PC-3 (cell line): Measurements from ENCODE around the gene OCA2. TPM values are rescaled to one million over a fixed set of nuclear protein-coding genes. Genes with fewer than 3 reads are reported as not detected.
A peak's percentile ranks its signal among the peaks of the same experiment; 100 is the strongest.
"Not testable (repeated sequence)": the region's sequence is repeated elsewhere in the genome, so short reads cannot be mapped to it uniquely, and the experiment has no call there.

Source experiments
- ATAC-seq: fragments of 200-7000 bp; cut with Tn5 transposase; 2 replicates; pipeline ENCODE4 v1.9.1; 2020; ENCODE audit warnings: mild to moderate bottlenecking, moderate library complexity
- Bru-seq: library from RNA; stranded (reverse); fragments of 400-500 nt; gene quantifications from one replicate; lab custom pipeline; 2021; lab: Mats Ljungman, UMichigan
- BruChase-seq, 2 experiments: library from RNA; stranded (reverse); fragments of 400-500 nt; gene quantifications; one replicate each; lab custom pipeline; 2021; lab: Mats Ljungman, UMichigan
- BruUV-seq: library from RNA; stranded (reverse); fragments of 400-500 nt; replicated peaks from 2 replicates; lab custom pipeline; 2021; lab: Mats Ljungman, UMichigan
- CTCF ChIA-PET: fragments of 300-600 bp; sonication (Branson Sonifier 250); formaldehyde crosslinking; loops from one replicate; lab custom pipeline; 2022; ENCODE audit warnings: antibody characterized with exemption; lab: Charles Lee
- POLR2A ChIA-PET: fragments of 300-600 bp; sonication (Branson Sonifier 250); formaldehyde crosslinking; loops from one replicate; lab custom pipeline; 2022; ENCODE audit warnings: antibody characterized with exemption; ENCODE audit not compliant: unreplicated experiment; lab: Charles Lee
- DNase-seq: peaks from one replicate; pipeline ENCODE4 v3.0.0-alpha.2; 2015
- H2AFZ ChIP-seq: fragments of 300-600 bp; sonication (generic); 2 replicates; pipeline ENCODE4 v1.6.0; 2016; ENCODE audit warnings: antibody characterized with exemption, low read length
- H3F3A ChIP-seq: fragments of 300-600 bp; sonication (generic); one replicate; pipeline ENCODE4 v1.6.0; 2017; ENCODE audit warnings: antibody characterized with exemption, low read length, control low read depth, mild to moderate bottlenecking; ENCODE audit not compliant: unreplicated experiment
- H3K27ac ChIP-seq: fragments of 300-600 bp; sonication (generic); 2 replicates; pipeline ENCODE4 v1.5.1; 2016; ENCODE audit warnings: mild to moderate bottlenecking, low read length
- H3K27me3 ChIP-seq: fragments of 300-600 bp; sonication (generic); 2 replicates; pipeline ENCODE4 v1.6.1; 2016; ENCODE audit warnings: low read length, mixed read lengths
- H3K36me3 ChIP-seq: fragments of 300-600 bp; sonication (generic); 2 replicates; pipeline ENCODE4 v1.6.1; 2016; ENCODE audit warnings: low read depth, mixed run types, low read length, mixed read lengths
- H3K4me1 ChIP-seq: fragments of 300-600 bp; sonication (generic); 2 replicates; pipeline ENCODE4 v1.5.1; 2016; ENCODE audit warnings: low read length; ENCODE audit not compliant: insufficient read depth
- H3K4me2 ChIP-seq: fragments of 300-600 bp; sonication (generic); 2 replicates; pipeline ENCODE4 v1.6.0; 2016; ENCODE audit warnings: low read length
- H3K4me3 ChIP-seq: fragments of 300-600 bp; sonication (generic); 2 replicates; pipeline ENCODE4 v1.5.1; 2016; ENCODE audit warnings: mild to moderate bottlenecking, low read length, mixed read lengths
- H3K79me2 ChIP-seq: fragments of 300-600 bp; sonication (generic); 2 replicates; pipeline ENCODE4 v1.6.1; 2017; ENCODE audit warnings: low read length, mixed read lengths
- H3K9ac ChIP-seq: fragments of 300-600 bp; sonication (generic); 2 replicates; pipeline ENCODE4 v1.6.0; 2016; ENCODE audit warnings: mild to moderate bottlenecking, low read length
- H3K9me2 ChIP-seq: fragments of 300-600 bp; sonication (generic); replicated peaks from 2 replicates; pipeline ENCODE4 v1.6.1; 2016; ENCODE audit warnings: mixed run types, low read length, mixed read lengths
- H3K9me3 ChIP-seq: fragments of 300-600 bp; sonication (generic); 2 replicates; pipeline ENCODE4 v1.6.1; 2016; ENCODE audit warnings: low read length, mixed read lengths
- H4K20me1 ChIP-seq: fragments of 300-600 bp; sonication (generic); 2 replicates; pipeline ENCODE4 v1.6.1; 2016; ENCODE audit warnings: low read length, mixed read lengths
- EZH2 ChIP-seq: fragments of 300-600 bp; sonication (generic); IDR thresholded peaks from one replicate; pipeline ENCODE4 v1.6.1; 2017; ENCODE audit warnings: antibody characterized with exemption, mild to moderate bottlenecking, low read length; ENCODE audit not compliant: unreplicated experiment
- EZH2phosphoT487 ChIP-seq: fragments of 300-600 bp; sonication (generic); IDR thresholded peaks from 2 replicates; pipeline ENCODE4 v1.6.1; 2018; ENCODE audit warnings: mild to moderate bottlenecking, antibody characterized with exemption, low read length, borderline replicate concordance
- intact Hi-C: fragments of 100-400 bp; cut with micrococcal nuclease; formaldehyde crosslinking; loops from 2 replicates; pipeline ENCODE4 v1.9.0; 2023
- long read RNA-seq: library from polyadenylated mRNA; unstranded; transcript quantifications from one replicate; pipeline ENCODE4 v2.0.0, GENCODE V29; 2021; ENCODE audit not compliant: unreplicated experiment
- total RNA-seq: library from RNA; depleted of rRNA; stranded (reverse); fragments of >200 nt; gene quantifications from 2 replicates; pipeline ENCODE4 v1.2.3, GENCODE V29; 2014; rRNA removed
- TF ChIP-seq, protein P1 (sequence below): fragments of 300-600 bp; sonication (generic); conservative IDR thresholded peaks from 2 replicates; pipeline ENCODE4 v1.5.1; 2017; ENCODE audit warnings: antibody characterized with exemption, low read depth, mild to moderate bottlenecking, low read length

The OCA2 gene
- total RNA-seq: not detected in 2 replicates
- percentile 6 among the genes with signal in this experiment for Bru-seq, nascent RNA
- percentile 5 among the genes with signal in this experiment for BruChase-seq, experiment 1, labeled RNA remaining after a 6-hour chase
- BruChase-seq, experiment 2, labeled RNA remaining after a 2-hour chase: percentile 5 among the genes with signal in this experiment
- long read RNA-seq: 0 reads

DNA sequence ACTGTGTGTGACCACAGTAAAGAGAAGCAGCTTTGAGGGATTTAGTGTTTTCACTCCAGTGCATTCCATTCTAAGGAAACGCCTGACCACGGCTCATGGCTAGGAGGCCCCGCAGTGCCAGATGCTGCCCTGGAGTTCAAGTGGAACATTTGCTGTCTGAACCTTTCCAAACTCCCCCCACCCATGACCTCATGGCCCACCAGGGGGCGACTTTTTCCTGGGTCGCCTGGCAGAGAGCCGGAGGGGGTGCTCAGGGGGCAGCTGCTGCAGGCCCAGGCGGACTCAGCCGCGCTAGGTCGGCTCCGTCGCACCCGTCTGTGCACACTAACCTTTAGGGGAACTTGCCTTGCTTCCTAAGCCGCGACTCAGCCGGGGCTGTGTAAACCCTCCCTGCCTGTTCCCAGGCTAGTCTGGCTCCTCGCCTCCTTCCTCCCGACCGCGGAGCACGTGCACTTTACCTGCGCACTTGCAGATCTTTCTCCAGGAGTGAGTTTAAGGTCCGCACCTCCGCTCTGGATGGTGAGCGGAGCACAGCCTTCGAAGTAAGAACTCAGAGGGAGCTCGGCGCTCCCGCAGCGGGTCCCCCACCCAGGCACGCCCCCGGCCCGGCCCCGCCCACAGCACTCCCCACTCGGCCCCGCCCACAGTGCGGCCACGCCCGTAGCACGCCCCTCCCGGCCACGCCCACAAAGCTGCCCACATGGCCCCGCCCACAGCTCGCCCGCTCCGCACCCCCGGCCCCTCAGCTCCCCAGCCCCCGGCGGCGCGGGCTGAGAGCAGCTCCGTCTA is at the start of gene OCA2:
OCA2 (minus strand) TSS at position 550 of the 789 bp plus-strand sequence. CDS start 17,441 bp downstream, outside the sequence.
- peaks cover 6% of the 10 kb centered on the region for H3K4me1 ChIP-seq
- ChIA-PET POLR2A (no interaction called here), CTCF (interaction anchor here (0.5 kb wide), 1 partner anchor 1208 kb away, joined by 4 read pairs; no protein-coding TSS in a partner anchor)
- ATAC-seq (peak; percentile 12), DNase-seq (peak; percentile 27)
- H3K79me2 ChIP-seq: no peaks in the 10 kb centered on the region
- H3K36me3 ChIP-seq: no peaks in the 10 kb centered on the region
- peak within 1 kb of the TSS; percentile 56; the same call in 1 of the 2 replicates for H2AFZ ChIP-seq
- no peaks in the 10 kb centered on the region for H3K9me3 ChIP-seq
- no peak within 1 kb of the TSS for H3K9ac ChIP-seq
- no peaks in the 10 kb centered on the region for H3F3A ChIP-seq
- TF ChIP-seq EZH2 (no peak), EZH2phosphoT487 (no peak)
- TF ChIP-seq, protein P1, sequence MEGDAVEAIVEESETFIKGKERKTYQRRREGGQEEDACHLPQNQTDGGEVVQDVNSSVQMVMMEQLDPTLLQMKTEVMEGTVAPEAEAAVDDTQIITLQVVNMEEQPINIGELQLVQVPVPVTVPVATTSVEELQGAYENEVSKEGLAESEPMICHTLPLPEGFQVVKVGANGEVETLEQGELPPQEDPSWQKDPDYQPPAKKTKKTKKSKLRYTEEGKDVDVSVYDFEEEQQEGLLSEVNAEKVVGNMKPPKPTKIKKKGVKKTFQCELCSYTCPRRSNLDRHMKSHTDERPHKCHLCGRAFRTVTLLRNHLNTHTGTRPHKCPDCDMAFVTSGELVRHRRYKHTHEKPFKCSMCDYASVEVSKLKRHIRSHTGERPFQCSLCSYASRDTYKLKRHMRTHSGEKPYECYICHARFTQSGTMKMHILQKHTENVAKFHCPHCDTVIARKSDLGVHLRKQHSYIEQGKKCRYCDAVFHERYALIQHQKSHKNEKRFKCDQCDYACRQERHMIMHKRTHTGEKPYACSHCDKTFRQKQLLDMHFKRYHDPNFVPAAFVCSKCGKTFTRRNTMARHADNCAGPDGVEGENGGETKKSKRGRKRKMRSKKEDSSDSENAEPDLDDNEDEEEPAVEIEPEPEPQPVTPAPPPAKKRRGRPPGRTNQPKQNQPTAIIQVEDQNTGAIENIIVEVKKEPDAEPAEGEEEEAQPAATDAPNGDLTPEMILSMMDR: peak; percentile 47; the same call in 1 of the 2 replicates
- BruUV-seq: no TSS peak
- peak within 1 kb of the TSS; percentile 63 for H3K4me2 ChIP-seq
- H4K20me1 ChIP-seq: no peaks in the 10 kb centered on the region
- no peak within 1 kb of the TSS for H3K27ac ChIP-seq
- intact Hi-C loops: no loop called here
- H3K27me3 ChIP-seq: peaks cover 7% of the 10 kb centered on the region; the same call in 1 of the 2 replicates
- peak within 1 kb of the TSS; percentile 39; the same call in 1 of the 2 replicates for H3K4me3 ChIP-seq
- H3K9me2 ChIP-seq: no peaks in the 10 kb centered on the region

DNA sequence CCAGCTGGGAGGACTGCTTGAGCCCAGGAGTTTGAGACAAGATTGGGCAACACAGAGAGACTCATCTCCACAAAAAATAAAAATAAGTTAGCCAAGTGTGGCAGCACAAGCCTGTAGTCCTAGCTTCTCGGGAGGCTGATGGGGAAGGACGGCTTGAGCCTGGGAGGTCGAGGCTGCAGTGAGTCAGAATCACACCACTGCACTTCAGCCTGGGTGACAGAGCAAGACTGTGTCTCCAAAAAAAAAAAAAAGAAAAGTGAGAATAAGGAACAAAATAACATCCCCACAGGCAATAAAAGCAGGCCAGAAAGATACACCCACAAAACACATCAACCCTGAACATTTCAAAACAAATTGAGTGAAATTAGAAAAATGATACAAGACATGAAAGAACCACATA is 48.7 kb upstream of the OCA2 start:
- no TSS peak for BruUV-seq
- H3K27ac ChIP-seq: no peak overlapping the region
- no peaks in the 10 kb centered on the region for H3K9me3 ChIP-seq
- TF ChIP-seq, protein P1: no peak
- TF ChIP-seq EZH2phosphoT487 (no peak), EZH2 (no peak)
- H4K20me1 ChIP-seq: no peaks in the 10 kb centered on the region
- intact Hi-C loops: no loop called here
- no peaks in the 10 kb centered on the region for H3K27me3 ChIP-seq
- H3K4me1 ChIP-seq: peaks cover 4% of the 10 kb centered on the region
- peaks cover 9% of the 10 kb centered on the region for H3K36me3 ChIP-seq
- CTCF ChIA-PET: no interaction called here
- H3K9me2 ChIP-seq: no peaks in the 10 kb centered on the region
- no peak overlapping the region for H2AFZ ChIP-seq
- H3K79me2 ChIP-seq: peaks cover 26% of the 10 kb centered on the region
- no peak overlapping the region for H3K9ac ChIP-seq
- POLR2A ChIA-PET: no interaction called here
- DNase-seq: no peak
- no peak overlapping the region for H3K4me3 ChIP-seq
- no peaks in the 10 kb centered on the region for H3F3A ChIP-seq
- no peak for ATAC-seq
- no peak overlapping the region for H3K4me2 ChIP-seq

DNA sequence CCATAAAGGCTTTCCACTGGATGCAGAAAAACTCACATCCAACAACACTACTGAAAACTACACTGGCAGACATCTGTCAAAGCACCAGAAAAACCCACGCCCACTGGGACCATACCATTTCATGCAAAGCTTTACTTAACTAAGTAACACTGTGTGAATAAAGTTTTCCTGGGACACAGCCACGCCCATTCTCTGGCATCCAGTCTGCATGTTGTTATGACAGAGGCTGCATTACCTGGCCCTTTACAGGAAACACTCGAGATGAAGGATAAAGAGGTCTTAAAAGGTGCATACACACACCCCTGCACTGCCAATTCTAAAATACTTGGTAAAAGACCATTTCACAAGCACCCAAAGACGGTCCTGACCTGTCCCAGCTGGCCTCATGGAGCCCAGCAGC is 46.3 kb upstream of the OCA2 start:
- DNase-seq, ATAC-seq, CTCF ChIA-PET, H3K4me1 ChIP-seq, H3F3A ChIP-seq, H3K9me3 ChIP-seq, H3K4me3 ChIP-seq, H2AFZ ChIP-seq, H3K27me3 ChIP-seq, intact Hi-C loops, BruUV-seq, H4K20me1 ChIP-seq, H3K9me2 ChIP-seq, H3K4me2 ChIP-seq, H3K27ac ChIP-seq, POLR2A ChIA-PET, H3K9ac ChIP-seq: not testable (repeated sequence)
- H3K36me3 ChIP-seq: peaks cover 14% of the 10 kb centered on the region
- peaks cover 22% of the 10 kb centered on the region for H3K79me2 ChIP-seq
